HUES64 (cell line): ENCODE results near the gene NMUR2.

ENCODE experiments used
- H3K27ac ChIP-seq: 2 replicates; pipeline ENCODE4 v1.7.0; 2013; ENCODE audit warnings: low read depth, low read length, inconsistent platforms
- H3K27me3 ChIP-seq: 2 replicates; pipeline ENCODE4 v1.6.1; 2013; ENCODE audit warnings: mild to moderate bottlenecking, low read length; ENCODE audit not compliant: insufficient read depth
- H3K36me3 ChIP-seq: 2 replicates; pipeline ENCODE4 v1.6.1; 2013; ENCODE audit warnings: mild to moderate bottlenecking, low read length; ENCODE audit not compliant: insufficient read depth
- H3K4me1 ChIP-seq: 2 replicates; pipeline ENCODE4 v1.6.1; 2013; ENCODE audit warnings: mild to moderate bottlenecking, low read length, moderate library complexity; ENCODE audit not compliant: insufficient read depth
- H3K4me3 ChIP-seq: 2 replicates; pipeline ENCODE4 v1.5.1; 2013; ENCODE audit warnings: mild to moderate bottlenecking, low read length, moderate library complexity
- H3K9ac ChIP-seq: 2 replicates; pipeline ENCODE4 v1.6.1; 2013; ENCODE audit warnings: mild to moderate bottlenecking, low read depth, low read length
- H3K9me3 ChIP-seq: 2 replicates; pipeline ENCODE4 v1.6.1; 2013; ENCODE audit warnings: low read depth, low read length; ENCODE audit not compliant: insufficient read depth
- WGBS: fragments of 150-250, 120-280 bp; methylation state at CpG from one replicate; pipeline ENCODE4 v1.1.7; 2013; ENCODE audit warnings: missing lambda C conversion rate; 5-methylcytosine and 5-hydroxymethylcytosine counted together

Gene NMUR2

GRCh38 chr5:152369298-152369697 is 35.8 kb downstream of the NMUR2 start:
- Histone ChIP-seq H3K36me3 (no peaks in the 10 kb centered on the region), H3K9me3 (no peaks in the 10 kb centered on the region), H3K4me3 (no peak overlapping the region), H3K9ac (no peak overlapping the region), H3K4me1 (no peaks in the 10 kb centered on the region), H3K27me3 (no peaks in the 10 kb centered on the region), H3K27ac (no peak overlapping the region)

GRCh38 chr5:152367554-152367953 is 37.5 kb downstream of the NMUR2 start:
- Histone ChIP-seq H3K4me3 (no peak overlapping the region), H3K27ac (no peak overlapping the region), H3K27me3 (no peaks in the 10 kb centered on the region), H3K36me3 (no peaks in the 10 kb centered on the region), H3K9ac (no peak overlapping the region), H3K4me1 (no peaks in the 10 kb centered on the region), H3K9me3 (no peaks in the 10 kb centered on the region)
- 87% methylated on average over 2 of the region's 3 CpGs for WGBS

GRCh38 chr5:152366716-152367115 is 38.4 kb downstream of the NMUR2 start:
- Histone ChIP-seq H3K27ac (no peak overlapping the region), H3K9me3 (no peaks in the 10 kb centered on the region), H3K4me1 (no peaks in the 10 kb centered on the region), H3K4me3 (no peak overlapping the region), H3K27me3 (no peaks in the 10 kb centered on the region), H3K36me3 (no peaks in the 10 kb centered on the region), H3K9ac (no peak overlapping the region)
- WGBS: 100% methylated on average over 1 of the region's 1 CpG

- H3K27ac ChIP-seq: no peak overlapping the region
- H3K4me3 ChIP-seq: no peak overlapping the region
- H3K36me3 ChIP-seq: no peaks in the 10 kb centered on the region
- H3K27me3 ChIP-seq: no peaks in the 10 kb centered on the region
- H3K9me3 ChIP-seq: no peaks in the 10 kb centered on the region
- no peaks in the 10 kb centered on the region for H3K4me1 ChIP-seq
- no peak overlapping the region for H3K9ac ChIP-seq
Measured at GRCh38 chr5:152364899-152365298, 40.2 kb downstream of the NMUR2 start.

- H3K9me3 ChIP-seq: no peaks in the 10 kb centered on the region
- no peak overlapping the region for H3K9ac ChIP-seq
- no peaks in the 10 kb centered on the region for H3K36me3 ChIP-seq
- no peak overlapping the region for H3K27ac ChIP-seq
- H3K27me3 ChIP-seq: no peaks in the 10 kb centered on the region
- H3K4me3 ChIP-seq: no peak overlapping the region
- WGBS: 99% methylated on average over 4 of the region's 4 CpGs
- H3K4me1 ChIP-seq: no peaks in the 10 kb centered on the region
Measured at GRCh38 chr5:152364172-152364571, 40.9 kb downstream of the NMUR2 start.

GRCh38 chr5:152358861-152359568 is 46.1 kb downstream of the NMUR2 start:
- no peaks in the 10 kb centered on the region for H3K4me1 ChIP-seq
- H3K27ac ChIP-seq: no peak overlapping the region
- no peaks in the 10 kb centered on the region for H3K9me3 ChIP-seq
- no peaks in the 10 kb centered on the region for H3K36me3 ChIP-seq
- no peak overlapping the region for H3K9ac ChIP-seq
- no peak overlapping the region for H3K4me3 ChIP-seq
- 97% methylated on average over 7 of the region's 9 CpGs for WGBS
- H3K27me3 ChIP-seq: no peaks in the 10 kb centered on the region

- H3K9me3 ChIP-seq: no peaks in the 10 kb centered on the region
- no peaks in the 10 kb centered on the region for H3K36me3 ChIP-seq
- no peak overlapping the region for H3K27ac ChIP-seq
- H3K9ac ChIP-seq: no peak overlapping the region
- H3K4me1 ChIP-seq: no peaks in the 10 kb centered on the region
- no peak overlapping the region for H3K4me3 ChIP-seq
- 96% methylated on average over 2 of the region's 2 CpGs for WGBS
- no peaks in the 10 kb centered on the region for H3K27me3 ChIP-seq
Measured at GRCh38 chr5:152356506-152356905, 48.6 kb downstream of the NMUR2 start.

- 96% methylated on average over 1 of the region's 1 CpG for WGBS
- H3K27ac ChIP-seq: no peak overlapping the region
- no peaks in the 10 kb centered on the region for H3K4me1 ChIP-seq
Measured at GRCh38 chr5:152355061-152355460, 50.0 kb downstream of the NMUR2 start.

GRCh38 chr5:152353001-152353400 is 52.1 kb downstream of the NMUR2 start:
- Histone ChIP-seq H3K27ac (no peak overlapping the region), H3K9ac (no peak overlapping the region), H3K36me3 (no peaks in the 10 kb centered on the region), H3K4me3 (no peak overlapping the region), H3K27me3 (no peaks in the 10 kb centered on the region), H3K9me3 (no peaks in the 10 kb centered on the region), H3K4me1 (no peaks in the 10 kb centered on the region)
- WGBS: 92% methylated on average over 3 of the region's 3 CpGs

More at GRCh38 chr5:152355061-152355460, 50.0 kb downstream of the NMUR2 start:
- no peak overlapping the region for H3K9ac ChIP-seq
- no peaks in the 10 kb centered on the region for H3K9me3 ChIP-seq
- no peaks in the 10 kb centered on the region for H3K27me3 ChIP-seq
- no peak overlapping the region for H3K4me3 ChIP-seq
- H3K36me3 ChIP-seq: no peaks in the 10 kb centered on the region

- Histone ChIP-seq H3K4me1 (0 out of 2 replicates have a peak, but pooled peaks cover 3% of the 10 kb centered on the region), H3K4me3 (no peak overlapping the region), H3K36me3 (no peaks in the 10 kb centered on the region), H3K9ac (no peak overlapping the region), H3K27ac (no peak overlapping the region), H3K9me3 (no peaks in the 10 kb centered on the region; the same call in 1 of the 2 replicates), H3K27me3 (no peaks in the 10 kb centered on the region)
- 67% methylated on average over 8 of the region's 8 CpGs for WGBS
Measured at GRCh38 chr5:152349683-152350526, 55.2 kb downstream of the NMUR2 start.
